ENCODE measurements around the gene F11. TPM values are rescaled to one million over a fixed set of nuclear protein-coding genes. Genes with fewer than 3 reads are reported as not detected.
"Not testable (repeated sequence)": the region's sequence is repeated elsewhere in the genome, so short reads cannot be mapped to it uniquely, and the experiment has no call there.

The F11 gene
- polyA plus RNA-seq, 3 donors, result 2.6 to 4.1 (median 2.9) TPM

GRCh38 chr4:186298031-186298647, 32.1 kb downstream of the F11 start:
- no peak for DNase-seq (ENCODE audit: low read depth in 3 of 3, low spot score in 2 of 3)

- no peak for DNase-seq (ENCODE audit: low read depth in 3 of 3, low spot score in 2 of 3)
Measured at GRCh38 chr4:186299291-186299690, 33.3 kb downstream of the F11 start.

- no peak for DNase-seq (ENCODE audit: low read depth in 3 of 3, low spot score in 2 of 3)
Measured at GRCh38 chr4:186300659-186301390, 34.8 kb downstream of the F11 start.

GRCh38 chr4:186304216-186304615, 38.2 kb downstream of the F11 start:
- no peak for DNase-seq (ENCODE audit: low read depth in 3 of 3, low spot score in 2 of 3)

- DNase-seq (ENCODE audit: low read depth in 3 of 3, low spot score in 2 of 3), result no peak
Measured at GRCh38 chr4:186304866-186305505, 39.0 kb downstream of the F11 start.

- DNase-seq (ENCODE audit: low read depth in 3 of 3, low spot score in 2 of 3), result no peak
Measured at GRCh38 chr4:186307497-186307896, 41.5 kb downstream of the F11 start.

GRCh38 chr4:186307916-186308315, 41.9 kb downstream of the F11 start:
- DNase-seq (ENCODE audit: low read depth in 3 of 3, low spot score in 2 of 3), result no peak

GRCh38 chr4:186318481-186318880, 52.5 kb downstream of the F11 start:
- DNase-seq (ENCODE audit: low read depth in 3 of 3, low spot score in 2 of 3), result no peak

GRCh38 chr4:186324660-186325059, 58.7 kb downstream of the F11 start:
- not testable (repeated sequence) for DNase-seq (ENCODE audit: low read depth in 3 of 3, low spot score in 2 of 3)

GRCh38 chr4:186326391-186326790, 60.4 kb downstream of the F11 start:
- no peak for DNase-seq (ENCODE audit: low read depth in 3 of 3, low spot score in 2 of 3)

GRCh38 chr4:186329372-186329771, 63.4 kb downstream of the F11 start:
- no peak for DNase-seq (ENCODE audit: low read depth in 3 of 3, low spot score in 2 of 3)

- DNase-seq (ENCODE audit: low read depth in 3 of 3, low spot score in 2 of 3), result no peak
Measured at GRCh38 chr4:186330368-186330767, 64.4 kb downstream of the F11 start.

GRCh38 chr4:186335793-186336192, 69.8 kb downstream of the F11 start:
- DNase-seq (ENCODE audit: low read depth in 3 of 3, low spot score in 2 of 3), result no peak

Other genes with a start within 250 kb of the F11 start
- 10 to 100 TPM; 14.2 to 14.9 (median 14.2) TPM for gene TLR3, start 197.0 kb upstream of the F11 start, polyA plus RNA-seq (ENCODE audit: insufficient read length in 3 of 3)
- gene FAM149A, start 161.5 kb upstream of the F11 start, polyA plus RNA-seq (ENCODE audit: insufficient read length in 3 of 3), result 10 to 100 TPM; 44.3 to 61.3 (median 55.7) TPM
- gene CYP4V2, start 74.6 kb upstream of the F11 start, polyA plus RNA-seq (ENCODE audit: insufficient read length in 3 of 3), result 10 to 100 TPM; 18.8 to 29.8 (median 22.1) TPM
- 1 to 10 TPM in 2 of 3 donors, under 1 TPM in 1; 0.89 to 2.2 (median 1.6) TPM for gene KLKB1, start 38.7 kb upstream of the F11 start, polyA plus RNA-seq (ENCODE audit: insufficient read length in 3 of 3)

Measured in right renal cortex interstitium (tissue), 3 donors.